Stimulated activated CD4-positive, alpha-beta T cell treated with anti-CD3 and anti-CD28 coated beads, Interleukin-15, amount 100 ng/mL, for 1 hour (primary cell): ENCODE measurements around the gene TIGD3.

Experiments used
- DNase-seq, 2 donors: peaks; one replicate each; pipeline ENCODE4 v3.0.0-alpha.2; 2020; ENCODE audit warnings: low read depth in 1 of 2, low spot score in 1 of 2

The TIGD3 gene

DNA sequence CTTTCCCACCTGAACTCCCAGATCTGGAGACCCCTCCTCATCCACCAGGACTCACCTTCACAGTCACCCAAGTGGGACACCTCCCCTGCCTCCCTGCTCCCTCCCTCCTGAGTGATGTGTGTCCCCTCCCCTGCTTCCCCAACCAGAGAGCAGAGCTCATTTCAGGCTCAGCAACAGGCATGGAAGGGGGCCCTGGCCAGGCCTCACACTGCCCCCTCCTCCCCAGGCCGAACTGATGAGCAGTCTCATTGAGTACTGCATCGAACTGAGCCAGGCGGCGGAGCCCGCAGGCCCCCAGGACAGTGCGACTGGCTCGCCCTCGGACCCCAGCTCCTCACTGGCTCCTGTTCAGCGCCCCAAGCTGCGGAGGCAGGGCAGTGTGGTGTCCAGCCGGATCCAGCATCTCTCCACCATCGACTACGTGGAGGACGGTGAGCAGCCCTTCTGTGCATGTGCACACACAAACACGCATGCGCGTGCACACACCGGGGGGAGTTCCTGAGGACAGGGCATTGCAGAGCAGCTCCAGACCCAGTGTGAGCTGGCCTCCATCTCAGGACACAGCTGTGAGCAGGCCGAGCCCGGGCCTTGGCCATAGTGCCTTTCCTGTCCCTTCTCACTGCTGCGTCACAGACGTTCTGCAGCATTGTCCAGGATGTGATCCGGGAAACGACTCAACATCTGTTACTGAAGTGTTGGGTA lies 50.2 kb downstream of the TIGD3 start:
- DNase-seq = no peak
